Kidney (tissue), 14 donors: ENCODE measurements around the gene CD2BP2. TPM values are rescaled to one million over a fixed set of nuclear protein-coding genes. Genes with fewer than 3 reads are reported as not detected.
A peak's percentile ranks its signal among the peaks of the same experiment; 100 is the strongest.

Experiments used
- DNase-seq, 5 donors: peaks; one replicate each; pipeline ENCODE4 v3.0.0-alpha.2; 2013 to 2020
- FAIRE-seq: peaks from 2 replicates; lab custom pipeline; 2012; peaks lifted over from hg19 to GRCh38; lab: Jason Lieb, UNC
- H3K27ac ChIP-seq, 2 donors: one replicate each; pipeline ENCODE4 v1.7.0; 2013; ENCODE audit warnings: low read depth in 2 of 2, low read length in 2 of 2, inconsistent platforms in 1 of 2
- H3K27me3 ChIP-seq: one replicate; pipeline ENCODE4 v1.7.1; 2013; ENCODE audit warnings: low read length, inconsistent platforms; ENCODE audit not compliant: control insufficient read depth, insufficient read depth
- H3K36me3 ChIP-seq, 3 donors: one replicate each; pipeline versions ENCODE4 v1.7.0 to v1.7.1; 2013; ENCODE audit warnings: low read length in 3 of 3, control low read depth in 1 of 3, inconsistent platforms in 1 of 3; ENCODE audit not compliant: insufficient read depth in 3 of 3, control insufficient read depth in 2 of 3
- H3K4me1 ChIP-seq, 3 donors: one replicate each; pipeline versions ENCODE4 v1.7.0 to v1.7.1; 2013; ENCODE audit warnings: low read length in 3 of 3, inconsistent platforms in 1 of 3, low read depth in 1 of 3; ENCODE audit not compliant: control insufficient read depth in 2 of 3, insufficient read depth in 2 of 3
- H3K4me3 ChIP-seq, 3 donors: one replicate each; pipeline versions ENCODE4 v1.7.0 to v1.8.1; 2013; ENCODE audit warnings: low read length in 3 of 3, control low read depth in 1 of 3, inconsistent platforms in 1 of 3
- H3K9ac ChIP-seq, 3 donors: one replicate each; pipeline versions ENCODE4 v1.7.0 to v1.7.1; 2013; ENCODE audit warnings: low read length in 3 of 3, control low read depth in 1 of 3, inconsistent platforms in 1 of 3
- H3K9me3 ChIP-seq, 3 donors: one replicate each; pipeline versions ENCODE4 v1.7.0 to v1.7.1; 2013; ENCODE audit warnings: low read length in 3 of 3, control low read depth in 1 of 3, inconsistent platforms in 1 of 3; ENCODE audit not compliant: control insufficient read depth in 2 of 3, insufficient read depth in 1 of 3
- intact Hi-C: fragments of 100-400 bp; cut with DNase I; formaldehyde crosslinking; loops from one replicate; pipeline ENCODE4 v1.11.1; 2022
- polyA plus RNA-seq: library from polyadenylated mRNA; stranded (reverse); fragments of 350-450 nt; fragmentation: Illumina TruSeq; extraction: RNeasy Lipid Tissue Mini Kit (QIAGEN cat#74804); gene quantifications from one replicate; pipeline ENCODE4 v1.2.3, GENCODE V29; 2014; ENCODE audit warnings: low read depth, low replicate concordance; ENCODE audit not compliant: insufficient read depth
- total RNA-seq: library from RNA; stranded (reverse); fragmentation: NEBNext Ultra II Directional; extraction: Animal tissue kit (Norgen Biotek cat#: 25700); gene quantifications from one replicate; pipeline ENCODE4 v1.2.1, GENCODE V29; 2021
- TF ChIP-seq, protein P1 (sequence below): IDR thresholded peaks from 3 replicates; pipeline ENCODE4 v1.5.1; 2012; ENCODE audit warnings: mild to moderate bottlenecking, moderate library complexity, borderline replicate concordance; ENCODE audit not compliant: insufficient read depth; ENCODE audit errors: extremely low read depth
- donor health status: control.
- donor health status: control.
- donor health status: control.
- donor health status: control.
- donor health status: control.
- donor health status: DM: yes; HTN: yes; CAD: no.
- donor health status: Normal renal cell carcinoma (clear cell type).

Gene CD2BP2
- total and polyA plus RNA-seq, 2 donors from 2014 or later = 61.8 to 68.1 TPM

DNA sequence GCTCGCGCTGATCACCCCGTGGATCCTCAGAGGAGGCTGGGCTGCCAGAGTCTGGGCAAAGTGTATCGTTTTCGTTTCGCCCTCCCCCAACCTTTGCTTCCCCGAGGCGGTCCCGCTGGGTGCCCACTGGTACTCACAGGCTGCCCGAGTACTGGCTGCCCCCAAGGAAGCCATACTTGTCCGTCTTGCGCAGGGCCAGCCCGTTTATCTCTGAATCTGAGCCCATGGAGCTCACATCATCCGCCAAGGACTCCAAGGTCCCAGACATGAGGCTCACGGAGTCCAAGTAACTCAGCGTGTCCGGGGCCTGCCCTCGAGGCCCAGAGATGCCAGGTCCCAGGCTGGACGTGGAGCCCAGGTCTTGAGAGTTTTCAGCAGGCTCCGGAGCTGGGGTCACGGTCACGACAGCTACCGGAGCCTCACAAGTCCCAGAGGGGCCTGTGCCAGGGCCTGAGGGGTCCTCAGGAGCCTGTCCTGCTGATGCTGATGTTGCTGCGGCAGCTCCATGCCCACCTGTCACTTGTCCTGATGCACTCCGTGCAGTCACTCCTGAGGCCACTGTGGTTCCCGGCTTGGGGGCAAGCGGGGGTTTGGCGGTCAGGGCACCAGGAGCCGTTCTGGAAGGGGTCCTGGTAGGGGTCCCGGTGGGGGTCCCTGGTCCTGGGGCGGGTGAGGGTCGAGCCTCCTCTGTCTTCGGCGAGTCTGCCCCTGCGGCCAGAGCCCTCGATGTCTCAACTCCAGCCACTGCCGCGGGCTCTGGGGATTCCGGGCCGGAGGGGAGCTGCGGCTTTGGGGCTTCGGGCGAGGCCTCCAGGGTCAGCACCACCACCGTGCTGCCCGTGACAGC, 14.2 kb upstream of the CD2BP2 start:
- H3K27ac ChIP-seq = peak overlapping the region; percentile 47 to 69
- FAIRE-seq (no peak), DNase-seq (peak in 3 of 5 donors; percentile 33 to 88 (median 78))
- TF ChIP-seq, protein P1, sequence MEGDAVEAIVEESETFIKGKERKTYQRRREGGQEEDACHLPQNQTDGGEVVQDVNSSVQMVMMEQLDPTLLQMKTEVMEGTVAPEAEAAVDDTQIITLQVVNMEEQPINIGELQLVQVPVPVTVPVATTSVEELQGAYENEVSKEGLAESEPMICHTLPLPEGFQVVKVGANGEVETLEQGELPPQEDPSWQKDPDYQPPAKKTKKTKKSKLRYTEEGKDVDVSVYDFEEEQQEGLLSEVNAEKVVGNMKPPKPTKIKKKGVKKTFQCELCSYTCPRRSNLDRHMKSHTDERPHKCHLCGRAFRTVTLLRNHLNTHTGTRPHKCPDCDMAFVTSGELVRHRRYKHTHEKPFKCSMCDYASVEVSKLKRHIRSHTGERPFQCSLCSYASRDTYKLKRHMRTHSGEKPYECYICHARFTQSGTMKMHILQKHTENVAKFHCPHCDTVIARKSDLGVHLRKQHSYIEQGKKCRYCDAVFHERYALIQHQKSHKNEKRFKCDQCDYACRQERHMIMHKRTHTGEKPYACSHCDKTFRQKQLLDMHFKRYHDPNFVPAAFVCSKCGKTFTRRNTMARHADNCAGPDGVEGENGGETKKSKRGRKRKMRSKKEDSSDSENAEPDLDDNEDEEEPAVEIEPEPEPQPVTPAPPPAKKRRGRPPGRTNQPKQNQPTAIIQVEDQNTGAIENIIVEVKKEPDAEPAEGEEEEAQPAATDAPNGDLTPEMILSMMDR = no peak
- intact Hi-C loops = no loop called here
- peaks cover 0 to 10% (median 9%) of the 10 kb centered on the region in 3 donors for H3K36me3 ChIP-seq
- peak overlapping the region; percentile 61 to 89 (median 80) for H3K4me3 ChIP-seq
- peak overlapping the region; percentile 53 to 78 (median 65) for H3K9ac ChIP-seq
- no peaks in the 10 kb centered on the region for H3K9me3 ChIP-seq
- no peaks in the 10 kb centered on the region for H3K27me3 ChIP-seq
- peaks cover 0 to 20% (median 4%) of the 10 kb centered on the region in 3 donors for H3K4me1 ChIP-seq

DNA sequence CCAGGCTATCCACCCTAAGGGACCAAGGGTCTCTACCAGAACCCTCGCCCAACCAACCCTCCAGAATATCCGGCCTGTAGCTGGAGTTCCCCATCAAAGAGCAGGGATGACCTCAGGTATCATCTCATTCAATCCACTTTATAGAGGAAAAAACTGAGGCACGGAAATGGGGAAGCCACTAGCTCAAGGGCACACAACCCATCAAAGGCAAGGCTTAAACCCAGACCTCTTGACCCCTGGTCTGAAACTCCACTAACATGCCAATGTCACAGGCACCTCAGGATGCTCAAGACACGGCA, 13.6 kb upstream of the CD2BP2 start:
- peaks cover 0 to 20% (median 4%) of the 10 kb centered on the region in 3 donors for H3K4me1 ChIP-seq
- peak overlapping the region in 1 of 2 donors; percentile 47 for H3K27ac ChIP-seq
- TF ChIP-seq, protein P1 = no peak
- peaks cover 0 to 10% (median 9%) of the 10 kb centered on the region in 3 donors for H3K36me3 ChIP-seq
- FAIRE-seq (no peak), DNase-seq (no peak)
- peak overlapping the region; percentile 53 to 78 (median 65) for H3K9ac ChIP-seq
- H3K27me3 ChIP-seq = no peaks in the 10 kb centered on the region
- H3K4me3 ChIP-seq = peak overlapping the region; percentile 61 to 89 (median 80)
- no peaks in the 10 kb centered on the region for H3K9me3 ChIP-seq
- intact Hi-C loops = no loop called here

DNA sequence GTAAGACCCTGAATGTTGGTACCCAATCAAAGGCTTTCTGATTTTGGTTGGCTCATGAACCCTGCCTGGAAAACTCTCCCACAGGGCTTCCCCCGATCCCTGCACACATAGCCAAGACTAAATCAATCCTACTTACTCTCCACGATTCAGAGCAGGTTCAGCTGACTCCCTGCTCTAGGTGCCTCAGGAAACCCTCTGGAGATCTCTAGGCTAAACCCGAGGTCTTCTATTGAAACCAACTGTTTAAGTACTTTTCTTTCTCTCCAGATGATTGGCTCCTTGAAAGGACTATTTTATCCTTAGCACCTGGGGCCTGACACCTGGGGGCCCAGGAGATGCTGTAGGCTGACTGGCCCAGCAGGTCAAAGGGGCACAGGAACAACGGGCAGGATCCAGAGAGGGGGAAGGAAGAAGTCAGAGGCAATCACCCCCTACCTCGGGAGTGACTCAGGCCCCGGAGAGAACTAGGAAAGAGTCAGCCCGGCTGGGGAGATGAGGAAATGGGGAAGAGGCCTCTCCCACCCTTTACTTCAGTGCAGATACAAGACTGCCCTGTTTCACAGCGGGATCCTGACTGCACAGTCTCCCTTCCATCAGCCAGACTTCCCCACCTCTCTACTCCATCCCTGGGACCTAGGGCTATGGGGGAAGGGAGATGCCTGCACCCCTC, 13.1 kb upstream of the CD2BP2 start:
- DNase-seq (no peak), FAIRE-seq (no peak)
- Histone ChIP-seq H3K4me3 (peak overlapping the region; percentile 61 to 89 (median 80)), H3K4me1 (peaks cover 0 to 20% (median 4%) of the 10 kb centered on the region in 3 donors), H3K36me3 (peaks cover 0 to 11% (median 9%) of the 10 kb centered on the region in 3 donors), H3K9me3 (no peaks in the 10 kb centered on the region), H3K9ac (peak overlapping the region; percentile 53 to 78 (median 65)), H3K27me3 (no peaks in the 10 kb centered on the region), H3K27ac (no peak overlapping the region)
- TF ChIP-seq, protein P1 = no peak
- intact Hi-C loops = no loop called here
